SK-N-SH treated with all-trans-retinoic acid at 6 μM for 48 hours (cell line): ENCODE results near the gene RETSAT.
"Not testable (repeated sequence)": the region's sequence is repeated elsewhere in the genome, so short reads cannot be mapped to it uniquely, and the experiment has no call there.

Experiments used
- BACH2 ChIP-seq: fragments of 250-450 bp; sonication (Bioruptor Pico); IDR thresholded peaks from 2 replicates; pipeline ENCODE4 v1.9.0; 2021; ENCODE audit warnings: mild to moderate bottlenecking, borderline replicate concordance
- CSDC2 ChIP-seq: fragments of 250-450 bp; sonication (Bioruptor Pico); IDR thresholded peaks from 2 replicates; pipeline ENCODE4 v1.5.0; 2020; ENCODE audit warnings: mild to moderate bottlenecking, moderate library complexity
- CSRNP3 ChIP-seq: fragments of 250-450 bp; sonication (Bioruptor Pico); IDR thresholded peaks from 2 replicates; pipeline ENCODE4 v1.5.1; 2021; ENCODE audit warnings: mild to moderate bottlenecking, moderate library complexity
- ESRRG ChIP-seq: fragments of 250-450 bp; sonication (Bioruptor Pico); IDR thresholded peaks from 2 replicates; pipeline ENCODE4 v1.6.1; 2021; ENCODE audit warnings: mild to moderate bottlenecking
- GLIS3 ChIP-seq: fragments of 250-450 bp; sonication (Bioruptor Pico); IDR thresholded peaks from 2 replicates; pipeline ENCODE4 v1.5.0; 2020; ENCODE audit warnings: mild to moderate bottlenecking, moderate library complexity
- OSR1 ChIP-seq: fragments of 250-450 bp; sonication (Bioruptor Pico); IDR thresholded peaks from 2 replicates; pipeline ENCODE4 v1.8.0; 2022; ENCODE audit warnings: moderate library complexity, mild to moderate bottlenecking, inconsistent platforms
- PPARA ChIP-seq: fragments of 250-450 bp; sonication (Bioruptor Pico); IDR thresholded peaks from 2 replicates; pipeline ENCODE4 v1.5.0; 2020; ENCODE audit warnings: mild to moderate bottlenecking, borderline replicate concordance
- ZC3H10 ChIP-seq: fragments of 250-450 bp; sonication (Bioruptor Pico); IDR thresholded peaks from 2 replicates; pipeline ENCODE4 v1.5.1; 2021; ENCODE audit warnings: mild to moderate bottlenecking, moderate library complexity
- ZFP3 ChIP-seq: fragments of 250-450 bp; sonication (Bioruptor Pico); IDR thresholded peaks from 2 replicates; pipeline ENCODE4 v1.5.0; 2020; ENCODE audit warnings: mild to moderate bottlenecking, moderate library complexity
- ZFP30 ChIP-seq: fragments of 450-650 bp; formaldehyde crosslinking; IDR thresholded peaks from 2 replicates; pipeline ENCODE4 v1.5.0; 2022; ENCODE audit warnings: mild to moderate bottlenecking, moderate library complexity
- ZNF70 ChIP-seq: fragments of 450-650 bp; formaldehyde crosslinking; IDR thresholded peaks from 2 replicates; pipeline ENCODE4 v1.5.0; 2020; ENCODE audit warnings: mild to moderate bottlenecking, moderate library complexity
- TF ChIP-seq, protein P1 (sequence below): fragments of 250-450 bp; sonication (Bioruptor Pico); IDR thresholded peaks from 2 replicates; pipeline ENCODE4 v1.5.0; 2020; ENCODE audit warnings: mild to moderate bottlenecking, moderate library complexity

DNA sequence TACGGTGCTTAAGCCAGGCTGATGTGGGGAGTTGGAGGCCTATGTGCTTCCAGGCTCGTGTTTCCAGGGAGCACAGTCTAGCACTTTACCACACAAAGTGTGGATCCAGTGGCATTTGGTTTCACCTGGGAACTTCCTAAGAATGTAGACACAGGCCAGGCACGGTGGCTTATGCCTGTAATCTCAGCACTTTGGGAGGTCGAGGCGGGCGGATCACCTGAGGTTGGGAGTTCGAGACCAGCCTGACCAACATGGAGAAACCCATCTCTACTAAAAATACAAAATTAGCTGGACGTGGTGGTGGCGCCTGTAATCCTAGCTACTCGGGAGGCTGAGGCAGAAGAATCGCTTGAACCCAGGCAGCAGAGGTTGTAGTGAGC lies 30.4 kb downstream of the RETSAT start:
- not testable (repeated sequence) for TF ChIP-seq BACH2; CSDC2 (CRISPR knock-in tag); ZFP30; OSR1 (CRISPR knock-in tag); GLIS3; ZNF70 (CRISPR knock-in tag); ZFP3; PPARA; ZC3H10 (CRISPR knock-in tag); CSRNP3; ESRRG (CRISPR knock-in tag)
- TF ChIP-seq, protein P1, sequence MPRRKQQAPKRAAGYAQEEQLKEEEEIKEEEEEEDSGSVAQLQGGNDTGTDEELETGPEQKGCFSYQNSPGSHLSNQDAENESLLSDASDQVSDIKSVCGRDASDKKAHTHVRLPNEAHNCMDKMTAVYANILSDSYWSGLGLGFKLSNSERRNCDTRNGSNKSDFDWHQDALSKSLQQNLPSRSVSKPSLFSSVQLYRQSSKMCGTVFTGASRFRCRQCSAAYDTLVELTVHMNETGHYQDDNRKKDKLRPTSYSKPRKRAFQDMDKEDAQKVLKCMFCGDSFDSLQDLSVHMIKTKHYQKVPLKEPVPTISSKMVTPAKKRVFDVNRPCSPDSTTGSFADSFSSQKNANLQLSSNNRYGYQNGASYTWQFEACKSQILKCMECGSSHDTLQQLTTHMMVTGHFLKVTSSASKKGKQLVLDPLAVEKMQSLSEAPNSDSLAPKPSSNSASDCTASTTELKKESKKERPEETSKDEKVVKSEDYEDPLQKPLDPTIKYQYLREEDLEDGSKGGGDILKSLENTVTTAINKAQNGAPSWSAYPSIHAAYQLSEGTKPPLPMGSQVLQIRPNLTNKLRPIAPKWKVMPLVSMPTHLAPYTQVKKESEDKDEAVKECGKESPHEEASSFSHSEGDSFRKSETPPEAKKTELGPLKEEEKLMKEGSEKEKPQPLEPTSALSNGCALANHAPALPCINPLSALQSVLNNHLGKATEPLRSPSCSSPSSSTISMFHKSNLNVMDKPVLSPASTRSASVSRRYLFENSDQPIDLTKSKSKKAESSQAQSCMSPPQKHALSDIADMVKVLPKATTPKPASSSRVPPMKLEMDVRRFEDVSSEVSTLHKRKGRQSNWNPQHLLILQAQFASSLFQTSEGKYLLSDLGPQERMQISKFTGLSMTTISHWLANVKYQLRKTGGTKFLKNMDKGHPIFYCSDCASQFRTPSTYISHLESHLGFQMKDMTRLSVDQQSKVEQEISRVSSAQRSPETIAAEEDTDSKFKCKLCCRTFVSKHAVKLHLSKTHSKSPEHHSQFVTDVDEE (CRISPR knock-in tag): not testable (repeated sequence)
